A673 (cell line): ENCODE results near the gene PRKCH. TPM values are rescaled to one million over a fixed set of nuclear protein-coding genes. Genes with fewer than 3 reads are reported as not detected.
"Not testable (repeated sequence)": the region's sequence is repeated elsewhere in the genome, so short reads cannot be mapped to it uniquely, and the experiment has no call there.

Source experiments
- BruUV-seq: library from RNA; stranded (reverse); fragments of 400-500 nt; replicated peaks from 2 replicates; lab custom pipeline; 2021; lab: Mats Ljungman, UMichigan
- CTCF ChIA-PET: fragments of 300-600 bp; sonication (Branson Sonifier 250); formaldehyde crosslinking; loops from one replicate; lab custom pipeline; 2022; ENCODE audit warnings: antibody characterized with exemption; lab: Charles Lee
- POLR2A ChIA-PET: fragments of 300-600 bp; sonication (Branson Sonifier 250); formaldehyde crosslinking; loops from one replicate; lab custom pipeline; 2022; ENCODE audit warnings: antibody characterized with exemption; ENCODE audit not compliant: low non-redundant PET; lab: Charles Lee
- DNase-seq: peaks from one replicate; pipeline ENCODE4 v3.0.0-alpha.2; 2015; ENCODE audit warnings: low spot score
- H3K27ac ChIP-seq: fragments of 200-600 bp; sonication (generic); 2 replicates; pipeline ENCODE4 v1.5.1; 2016; ENCODE audit warnings: mixed run types, low read depth, mild to moderate bottlenecking, mixed read lengths, antibody characterized with exemption, low read length; ENCODE audit not compliant: poor library complexity, severe bottlenecking
- H3K27me3 ChIP-seq: fragments of 200-600 bp; sonication (generic); replicated peaks from 2 replicates; pipeline ENCODE4 v1.6.1; 2017; ENCODE audit warnings: mixed run types, low read depth, mild to moderate bottlenecking, mixed read lengths, antibody characterized with exemption, low read length; ENCODE audit not compliant: insufficient read depth, poor library complexity
- H3K36me3 ChIP-seq: fragments of 200-600 bp; sonication (generic); 2 replicates; pipeline ENCODE4 v1.6.1; 2016; ENCODE audit warnings: mixed run types, mild to moderate bottlenecking, mixed read lengths, antibody characterized with exemption, low read length; ENCODE audit not compliant: insufficient read depth, poor library complexity, severe bottlenecking
- H3K4me1 ChIP-seq: fragments of 200-600 bp; sonication (generic); 2 replicates; pipeline ENCODE4 v1.6.1; 2017; ENCODE audit warnings: mixed run types, mild to moderate bottlenecking, mixed read lengths, antibody characterized with exemption, low read length; ENCODE audit not compliant: insufficient read depth, poor library complexity, severe bottlenecking
- H3K4me3 ChIP-seq: fragments of 200-600 bp; sonication (generic); 2 replicates; pipeline ENCODE4 v1.5.1; 2016; ENCODE audit warnings: low read depth, mixed run types, mild to moderate bottlenecking, mixed read lengths, low read length; ENCODE audit not compliant: poor library complexity, severe bottlenecking
- H3K9me3 ChIP-seq: fragments of 200-600 bp; sonication (generic); 2 replicates; pipeline ENCODE4 v1.6.1; 2016; ENCODE audit warnings: mixed run types, low read depth, mild to moderate bottlenecking, mixed read lengths, antibody characterized with exemption, low read length; ENCODE audit not compliant: poor library complexity, severe bottlenecking
- EZH2 ChIP-seq: fragments of 200-600 bp; sonication (generic); IDR thresholded peaks from 2 replicates; pipeline ENCODE4 v1.6.1; 2017; ENCODE audit warnings: borderline replicate concordance, low read depth, mild to moderate bottlenecking, mixed read lengths, antibody characterized with exemption, low read length; ENCODE audit not compliant: poor library complexity, severe bottlenecking
- intact Hi-C: fragments of 100-400 bp; cut with micrococcal nuclease; formaldehyde crosslinking; loops from one replicate; pipeline ENCODE4 v1.10.0; 2022; ENCODE audit not compliant: unreplicated experiment
- total RNA-seq: library from RNA; stranded (reverse); gene quantifications from 2 replicates; pipeline ENCODE4 v1.2.3, GENCODE V29; 2021
- TF ChIP-seq, protein P1 (sequence below): fragments of 300-800, 200-600 bp; sonication (generic); conservative IDR thresholded peaks from 2 replicates; pipeline ENCODE4 v1.5.1; 2017; ENCODE audit warnings: low read depth, mild to moderate bottlenecking, antibody characterized with exemption, low read length, moderate library complexity, mixed read lengths

The PRKCH gene
- total RNA-seq, 1 experiment from 2014 or later: 1.8 TPM

DNA sequence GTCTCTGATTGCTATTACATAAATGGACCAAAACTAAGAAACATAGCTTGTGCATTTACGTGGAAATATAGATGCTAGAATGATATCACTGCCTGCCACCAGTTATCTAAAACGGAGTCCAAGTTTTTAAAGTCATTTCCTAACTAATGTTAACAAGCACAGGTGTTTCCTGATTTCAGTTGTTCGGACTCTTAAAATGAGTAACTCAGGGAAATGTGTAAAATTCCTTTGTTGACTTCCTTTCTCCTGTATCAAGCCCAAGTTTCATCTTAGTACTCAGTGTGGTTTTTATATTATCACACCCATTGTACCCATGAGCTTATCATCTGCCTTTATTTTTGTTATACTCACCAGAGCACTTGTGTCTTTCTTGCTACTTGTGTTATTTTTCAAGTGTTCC, 13.2 kb upstream of the PRKCH start:
- H3K27me3 ChIP-seq: no peaks in the 10 kb centered on the region
- no peak overlapping the region for H3K27ac ChIP-seq
- intact Hi-C loops: no loop called here
- TF ChIP-seq, protein P1, sequence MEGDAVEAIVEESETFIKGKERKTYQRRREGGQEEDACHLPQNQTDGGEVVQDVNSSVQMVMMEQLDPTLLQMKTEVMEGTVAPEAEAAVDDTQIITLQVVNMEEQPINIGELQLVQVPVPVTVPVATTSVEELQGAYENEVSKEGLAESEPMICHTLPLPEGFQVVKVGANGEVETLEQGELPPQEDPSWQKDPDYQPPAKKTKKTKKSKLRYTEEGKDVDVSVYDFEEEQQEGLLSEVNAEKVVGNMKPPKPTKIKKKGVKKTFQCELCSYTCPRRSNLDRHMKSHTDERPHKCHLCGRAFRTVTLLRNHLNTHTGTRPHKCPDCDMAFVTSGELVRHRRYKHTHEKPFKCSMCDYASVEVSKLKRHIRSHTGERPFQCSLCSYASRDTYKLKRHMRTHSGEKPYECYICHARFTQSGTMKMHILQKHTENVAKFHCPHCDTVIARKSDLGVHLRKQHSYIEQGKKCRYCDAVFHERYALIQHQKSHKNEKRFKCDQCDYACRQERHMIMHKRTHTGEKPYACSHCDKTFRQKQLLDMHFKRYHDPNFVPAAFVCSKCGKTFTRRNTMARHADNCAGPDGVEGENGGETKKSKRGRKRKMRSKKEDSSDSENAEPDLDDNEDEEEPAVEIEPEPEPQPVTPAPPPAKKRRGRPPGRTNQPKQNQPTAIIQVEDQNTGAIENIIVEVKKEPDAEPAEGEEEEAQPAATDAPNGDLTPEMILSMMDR: no peak
- TF ChIP-seq EZH2: no peak
- CTCF ChIA-PET: no interaction called here
- peaks cover 3% of the 10 kb centered on the region for H3K9me3 ChIP-seq
- H3K36me3 ChIP-seq: no peaks in the 10 kb centered on the region
- H3K4me3 ChIP-seq: no peak overlapping the region
- BruUV-seq: no TSS peak
- no peak for DNase-seq
- POLR2A ChIA-PET: no interaction called here
- no peaks in the 10 kb centered on the region for H3K4me1 ChIP-seq

DNA sequence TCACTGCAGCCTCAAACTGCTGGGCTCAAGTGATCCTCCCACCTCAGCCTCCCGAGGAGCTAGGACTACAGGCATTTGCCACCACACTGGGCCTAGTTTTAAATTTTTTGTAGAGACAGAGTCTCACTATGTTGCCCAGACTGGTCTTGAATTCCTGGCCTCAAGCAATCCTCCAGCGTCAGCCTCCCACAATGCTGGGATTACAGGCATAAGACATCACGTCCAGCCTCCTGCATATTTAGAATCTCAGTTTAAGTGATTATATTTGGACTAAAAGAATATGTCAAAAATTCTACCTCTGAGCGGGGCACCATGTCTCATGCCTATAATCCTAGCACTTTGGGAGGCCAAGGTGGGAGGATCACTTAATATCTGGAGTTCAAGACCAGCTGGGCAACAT, 12.7 kb upstream of the PRKCH start:
- H3K9me3 ChIP-seq, POLR2A ChIA-PET, H3K4me1 ChIP-seq, DNase-seq, H3K27me3 ChIP-seq, H3K36me3 ChIP-seq, CTCF ChIA-PET, H3K27ac ChIP-seq, intact Hi-C loops, BruUV-seq, H3K4me3 ChIP-seq: not testable (repeated sequence)

DNA sequence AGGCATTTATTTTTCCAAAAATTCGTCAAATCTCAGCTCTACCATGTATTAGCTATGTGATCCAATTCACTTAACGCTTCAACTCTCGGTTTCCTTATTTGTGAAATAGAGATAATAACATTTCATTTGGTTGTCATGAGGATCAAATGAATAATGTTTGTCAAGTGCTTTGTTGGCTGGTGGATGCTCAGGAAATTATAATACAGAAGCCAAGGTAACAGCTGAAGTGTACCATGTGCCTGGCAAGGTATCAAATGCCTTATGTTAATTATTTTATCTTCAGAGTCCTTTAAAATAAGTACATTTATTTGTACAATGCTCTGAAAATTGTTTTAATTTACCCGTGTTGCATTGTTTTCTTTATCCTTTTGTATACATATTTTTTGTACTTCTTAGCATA, 6.1 kb upstream of the PRKCH start:
- intact Hi-C loops: loop anchor here (5.0 kb wide), 1 partner anchor 142 kb away; no protein-coding TSS in a partner anchor
- Histone ChIP-seq H3K36me3 (no peaks in the 10 kb centered on the region), H3K4me1 (no peaks in the 10 kb centered on the region), H3K4me3 (no peak overlapping the region), H3K9me3 (peaks cover 3% of the 10 kb centered on the region), H3K27ac (no peak overlapping the region), H3K27me3 (peaks cover 4% of the 10 kb centered on the region)
- ChIA-PET POLR2A (no interaction called here), CTCF (no interaction called here)
- TF ChIP-seq, protein P1: no peak
- no peak for TF ChIP-seq EZH2
- BruUV-seq: no TSS peak
- no peak for DNase-seq

DNA sequence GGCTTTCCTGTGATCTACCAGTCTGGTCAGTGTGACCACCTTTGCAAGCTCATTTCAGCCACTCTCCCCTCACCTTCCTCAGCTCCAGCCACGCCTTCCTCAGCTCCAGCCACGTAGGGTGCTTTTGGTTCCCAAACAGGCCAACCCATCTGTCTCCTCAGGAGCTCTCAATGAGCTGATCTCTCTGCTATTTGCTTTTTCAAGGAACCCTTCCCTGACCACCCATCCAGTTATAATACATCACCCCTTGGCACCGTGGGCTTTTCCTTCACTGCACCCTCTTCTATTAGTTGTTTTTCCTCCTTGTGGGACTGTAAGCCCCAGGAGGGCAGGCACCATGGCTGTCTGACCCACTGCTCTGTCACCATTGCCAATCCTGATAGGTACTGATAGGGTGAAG, 2.3 kb upstream of the PRKCH start:
- peaks cover 32% of the 10 kb centered on the region for H3K27me3 ChIP-seq
- no TSS peak for BruUV-seq
- H3K9me3 ChIP-seq: no peaks in the 10 kb centered on the region
- H3K4me3 ChIP-seq: no peak overlapping the region
- no peak for DNase-seq
- no peak overlapping the region for H3K27ac ChIP-seq
- ChIA-PET POLR2A (no interaction called here), CTCF (no interaction called here)
- no peaks in the 10 kb centered on the region for H3K4me1 ChIP-seq
- intact Hi-C loops: loop anchor here (5.0 kb wide), 1 partner anchor 138 kb away; no protein-coding TSS in a partner anchor
- no peaks in the 10 kb centered on the region for H3K36me3 ChIP-seq
- TF ChIP-seq, protein P1: no peak
- no peak for TF ChIP-seq EZH2
